Epithelial cell of prostate (primary cell): ENCODE results near the gene LYPLA2.

Source experiments
- DNase-seq: peaks from one replicate; pipeline ENCODE4 v3.0.0-alpha.2; 2011; ENCODE audit warnings: low read depth, low spot score
- H3K27ac ChIP-seq: fragments of 450-650 bp; 2 replicates; pipeline ENCODE4 v1.5.1; 2017; ENCODE audit warnings: mild to moderate bottlenecking

LYPLA2 gene

DNA sequence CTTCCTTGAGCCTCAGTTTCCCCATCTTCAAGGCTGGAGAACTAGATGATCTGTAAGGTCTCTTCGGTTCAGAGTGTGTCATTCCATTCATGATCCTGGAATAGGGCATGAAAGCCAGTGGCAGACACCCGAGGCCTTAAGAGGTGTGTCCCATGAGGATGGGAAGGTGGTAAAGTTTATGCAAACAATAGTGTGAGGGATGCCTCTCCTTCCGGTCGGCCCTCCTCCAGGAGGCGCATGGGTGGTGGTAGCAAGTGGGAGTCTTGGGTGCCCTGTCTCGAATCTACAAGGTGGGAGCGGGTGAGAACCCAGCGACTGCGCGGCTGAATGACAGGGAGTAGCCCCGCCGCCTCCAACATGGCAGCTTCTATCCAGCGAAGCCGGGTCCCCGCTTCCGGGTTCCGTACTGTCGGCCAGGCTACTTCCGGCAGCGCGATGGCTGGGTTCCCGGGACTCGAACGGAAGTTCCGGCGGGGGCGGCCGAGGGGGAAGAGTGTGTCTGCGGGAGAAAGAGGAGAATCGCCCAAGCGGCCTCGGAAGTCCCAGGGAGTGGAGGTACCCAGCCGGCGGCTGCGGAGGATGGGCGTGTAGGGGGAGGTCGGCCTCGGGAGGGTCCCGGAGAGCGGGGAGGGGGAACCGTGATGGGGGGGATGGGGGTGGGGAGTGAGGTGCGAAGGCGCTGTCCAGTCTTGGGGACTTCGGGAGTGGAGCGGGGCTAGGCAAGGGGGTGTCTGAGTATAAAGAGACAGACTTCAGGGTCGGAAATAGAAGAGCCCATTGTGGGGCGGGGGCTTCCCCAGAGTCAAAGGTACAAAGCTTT, at the start of gene LYPLA2:
TSS of gene LYPLA2 (plus strand) at position 450 of the 820 bp plus-strand sequence. CDS start 1,538 bp downstream, outside the sequence.
- DNase-seq: no peak

GRCh38 chr1:23741609-23742008, 49.3 kb upstream of the LYPLA2 start:
- no peak for DNase-seq
- H3K27ac ChIP-seq: no peak overlapping the region

More for the DNA sequence above, at the start of gene LYPLA2:
- H3K27ac ChIP-seq: peak within 1 kb of the TSS; percentile 87

DNA sequence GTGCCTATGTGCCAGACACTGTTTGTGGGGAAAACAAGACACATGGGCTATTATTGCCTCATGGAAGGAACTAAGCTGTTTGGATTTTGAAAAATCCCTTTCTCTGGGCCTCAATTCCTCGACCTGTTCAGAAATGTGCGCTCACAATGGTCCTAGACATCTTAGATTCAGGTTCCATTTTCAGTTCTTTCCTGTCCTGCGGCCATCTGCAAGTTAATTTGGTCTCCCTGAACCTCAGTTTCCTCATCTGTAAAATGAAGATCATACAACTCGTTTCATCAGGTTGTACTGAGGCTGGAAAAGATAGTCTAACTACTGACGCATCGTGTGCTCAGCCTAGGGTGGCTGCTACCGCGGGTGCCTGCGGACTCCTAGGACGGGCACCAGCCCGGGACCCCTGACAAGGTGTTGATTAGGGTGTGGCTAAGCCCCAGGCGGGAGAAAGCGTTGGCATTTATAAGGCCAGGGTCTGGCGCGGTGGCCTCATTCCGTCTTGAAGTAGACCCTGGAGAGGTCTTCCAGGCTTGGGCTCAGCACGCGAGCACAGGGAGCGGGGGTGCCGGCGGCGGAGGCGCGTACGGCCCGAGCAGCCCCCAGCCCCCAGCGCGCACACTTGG, 48.2 kb upstream of the LYPLA2 start:
- DNase-seq: no peak
- peak overlapping the region; percentile 80 for H3K27ac ChIP-seq

DNA sequence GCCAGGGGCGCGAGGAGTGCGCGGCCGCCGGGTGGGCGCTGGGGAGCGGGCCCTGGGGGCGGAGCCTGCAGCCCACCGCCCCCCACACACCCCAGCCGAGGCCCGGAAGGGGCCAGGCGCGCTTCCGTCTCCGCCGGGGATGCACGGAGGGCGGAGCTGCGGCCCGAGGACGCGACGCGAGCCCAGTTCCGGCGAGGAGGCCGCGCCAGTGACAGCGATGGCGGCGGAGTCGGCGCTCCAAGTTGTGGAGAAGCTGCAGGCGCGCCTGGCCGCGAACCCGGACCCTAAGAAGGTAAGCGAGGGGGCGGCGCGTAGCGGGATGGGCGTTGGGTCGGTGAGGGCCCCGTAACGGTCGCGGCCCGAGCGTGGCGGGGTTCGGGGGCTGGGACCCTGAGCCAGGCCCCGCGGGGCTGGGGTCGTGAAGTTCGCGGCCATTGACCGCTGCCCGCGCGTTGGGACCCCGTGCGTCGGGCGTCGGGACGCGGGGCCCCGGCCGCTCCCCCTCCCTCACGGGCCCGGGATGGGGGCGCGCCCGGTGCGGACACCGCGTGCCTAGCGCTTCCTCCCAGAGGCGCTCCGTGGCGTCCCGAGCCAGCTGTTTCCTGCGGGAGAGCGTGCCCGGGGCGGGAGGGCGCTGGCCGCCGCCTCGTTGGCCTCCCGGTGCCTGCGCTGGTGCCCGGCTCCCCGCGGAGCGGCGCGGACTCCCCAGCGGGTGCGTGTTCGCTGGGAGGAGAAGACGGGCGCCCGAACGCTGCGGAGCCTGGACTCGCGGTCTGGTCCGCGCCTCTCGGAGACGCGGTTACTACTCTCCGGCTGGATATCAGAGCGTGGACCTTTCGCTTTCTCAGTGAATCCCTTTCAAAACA, 47.4 kb upstream of the LYPLA2 start, which contains the start of gene ELOA:
TSS of gene ELOA (plus strand) at position 185 of the 866 bp plus-strand sequence. CDS start at position 218, 33 bp downstream.
- DNase-seq: no peak
- peak within 1 kb of the TSS; percentile 80 for H3K27ac ChIP-seq

DNA sequence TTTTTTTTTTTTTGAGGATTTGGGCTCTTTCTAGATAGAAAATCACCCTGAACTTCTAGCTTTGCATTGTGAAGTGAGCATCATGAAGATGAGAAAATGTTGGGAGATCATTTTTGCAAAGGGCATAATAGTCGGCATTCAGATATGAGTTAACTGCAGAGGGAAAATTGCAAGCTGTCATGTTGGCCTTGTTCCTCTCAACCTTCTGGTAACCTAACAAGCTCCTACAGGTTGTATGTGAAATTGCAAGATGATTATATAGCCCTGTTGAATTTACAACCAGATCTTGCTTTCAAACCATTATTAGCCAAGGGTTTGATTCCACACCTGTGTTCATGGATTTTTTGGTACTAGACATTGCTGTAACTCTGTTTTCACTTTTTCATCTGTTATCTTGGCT, 45.4 kb upstream of the LYPLA2 start:
- no peak for DNase-seq
- peak overlapping the region; percentile 80 for H3K27ac ChIP-seq

- H3K27ac ChIP-seq: no peak overlapping the region
- no peak for DNase-seq
These were observed 42.9 kb upstream of the LYPLA2 start for GRCh38 chr1:23748016-23748415.

GRCh38 chr1:23751050-23751814, 39.7 kb upstream of the LYPLA2 start:
- no peak for DNase-seq
- H3K27ac ChIP-seq: no peak overlapping the region

DNA sequence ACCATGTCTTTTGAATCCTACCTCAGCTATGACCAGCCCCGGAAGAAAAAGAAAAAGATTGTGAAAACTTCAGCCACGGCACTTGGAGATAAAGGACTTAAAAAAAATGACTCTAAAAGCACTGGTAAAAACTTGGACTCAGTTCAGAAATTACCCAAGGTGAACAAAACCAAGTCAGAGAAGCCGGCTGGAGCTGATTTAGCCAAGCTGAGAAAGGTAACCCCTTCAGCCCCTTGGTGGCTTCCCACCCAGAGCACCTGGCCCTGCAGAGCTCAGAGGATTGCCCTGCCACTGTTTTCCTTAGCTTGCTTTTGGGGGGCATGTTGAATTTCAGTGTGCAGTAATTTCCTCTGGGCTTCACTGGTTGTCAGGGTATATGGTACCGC, 39.1 kb upstream of the LYPLA2 start:
- no peak for DNase-seq
- no peak overlapping the region for H3K27ac ChIP-seq

DNA sequence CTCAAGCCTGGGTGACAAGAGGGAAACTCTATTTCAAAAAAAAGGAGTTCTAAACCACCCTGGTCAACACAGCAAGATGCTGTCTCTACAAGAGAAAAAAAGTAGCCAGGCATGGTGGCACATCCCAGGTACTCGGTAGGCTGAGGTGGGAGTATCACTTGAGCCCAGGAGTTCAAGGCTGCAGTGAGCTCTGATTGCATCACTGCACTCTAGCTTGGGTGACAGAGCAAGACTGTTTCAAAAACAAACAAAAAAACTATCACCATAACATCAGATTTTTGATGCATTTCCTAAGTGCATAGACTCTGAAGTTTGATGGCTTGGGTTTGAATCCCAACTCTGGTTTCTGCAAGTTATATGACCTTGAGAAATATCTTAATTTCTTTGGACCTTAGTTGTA, 38.0 kb upstream of the LYPLA2 start:
- no peak for DNase-seq
- no peak overlapping the region for H3K27ac ChIP-seq

DNA sequence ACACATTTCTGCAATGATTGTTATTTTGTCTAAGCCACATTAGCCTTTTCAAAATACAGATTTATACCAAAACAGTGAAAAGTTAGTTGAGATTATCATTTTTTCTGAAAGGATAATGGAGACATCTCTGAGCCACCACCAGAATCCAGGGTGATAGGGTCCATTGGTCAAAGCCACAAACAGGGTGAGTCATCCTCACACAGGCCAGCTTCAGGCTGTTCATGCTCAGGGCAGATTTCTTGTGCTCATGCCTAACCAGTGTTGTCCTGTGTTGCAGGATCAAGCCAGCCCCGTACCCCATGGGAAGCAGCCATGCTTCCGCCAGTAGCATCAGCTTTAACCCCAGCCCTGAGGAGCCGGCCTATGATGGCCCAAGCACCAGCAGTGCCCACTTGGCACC, 34.3 kb upstream of the LYPLA2 start:
- DNase-seq: no peak
- H3K27ac ChIP-seq: no peak overlapping the region

GRCh38 chr1:23757812-23758211, 33.1 kb upstream of the LYPLA2 start:
- H3K27ac ChIP-seq: no peak overlapping the region

DNA sequence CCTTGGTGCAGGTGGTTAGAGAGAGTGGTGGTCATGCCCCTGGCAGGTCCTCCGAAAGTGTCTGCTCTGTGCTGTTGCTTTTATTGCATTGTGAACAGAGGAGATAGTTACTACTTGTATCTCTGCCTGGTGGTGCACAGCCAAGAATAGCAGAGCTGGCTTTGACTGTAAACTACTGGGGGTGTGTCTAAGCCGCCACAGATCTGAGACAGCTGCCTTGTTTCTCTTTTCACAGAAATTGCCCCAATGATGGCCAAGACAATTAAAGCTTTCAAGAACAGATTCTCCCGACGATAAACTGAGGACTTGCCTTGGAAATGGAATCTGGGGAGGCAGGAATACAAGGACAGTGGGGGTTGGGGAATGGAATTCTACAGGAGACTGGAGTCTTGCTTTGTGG, 31.7 kb upstream of the LYPLA2 start:
- no peak for DNase-seq
- no peak overlapping the region for H3K27ac ChIP-seq

More at GRCh38 chr1:23757812-23758211, 33.1 kb upstream of the LYPLA2 start:
- DNase-seq: no peak

- H3K27ac ChIP-seq: no peak overlapping the region
- no peak for DNase-seq
These were observed 27.8 kb upstream of the LYPLA2 start for GRCh38 chr1:23763041-23763577.

DNA sequence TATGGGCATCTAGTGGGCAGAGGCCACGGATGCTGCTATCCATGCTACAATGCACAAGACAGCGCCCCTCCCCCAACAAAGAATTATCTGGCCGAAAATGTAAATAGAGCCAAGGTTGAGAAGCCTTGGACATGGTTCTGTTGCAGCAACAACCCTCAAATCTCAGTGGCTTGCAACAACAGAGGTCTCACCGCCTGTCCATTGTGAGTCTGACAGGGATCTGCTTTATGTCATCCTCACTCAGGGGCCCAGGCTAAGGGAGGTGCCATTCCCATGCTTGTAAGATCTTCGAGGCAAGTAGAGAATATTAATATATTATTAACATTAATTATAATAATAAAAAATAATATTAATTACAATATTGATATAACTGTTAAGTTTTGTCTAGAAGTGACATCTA, 22.2 kb upstream of the LYPLA2 start:
- no peak for DNase-seq

GRCh38 chr1:23772049-23772853, 18.7 kb upstream of the LYPLA2 start:
- no peak overlapping the region for H3K27ac ChIP-seq
- DNase-seq: no peak

More for the DNA sequence above, 22.2 kb upstream of the LYPLA2 start:
- H3K27ac ChIP-seq: no peak overlapping the region

DNA sequence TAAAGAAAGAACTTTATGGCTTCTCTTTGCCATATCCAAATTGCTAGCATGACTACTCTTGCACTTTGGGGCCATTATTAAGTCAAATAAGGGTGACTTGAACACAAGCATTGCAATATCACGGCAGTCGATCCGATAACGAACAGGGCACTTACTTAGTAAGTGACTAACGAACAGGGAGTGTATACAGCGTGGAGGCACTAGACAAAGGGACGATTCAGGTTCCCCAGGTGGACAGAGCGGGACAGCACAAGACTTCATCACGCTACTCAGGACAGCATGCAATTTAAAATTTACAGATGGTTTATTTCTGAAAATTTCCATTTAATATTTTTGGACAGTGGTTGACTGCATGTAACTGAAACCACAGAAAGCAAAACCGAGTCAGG, 18.1 kb upstream of the LYPLA2 start:
- no peak overlapping the region for H3K27ac ChIP-seq

GRCh38 chr1:23774174-23774880, 16.6 kb upstream of the LYPLA2 start:
- H3K27ac ChIP-seq: no peak overlapping the region
- no peak for DNase-seq

More for the DNA sequence above, 18.1 kb upstream of the LYPLA2 start:
- DNase-seq: no peak

- DNase-seq: no peak
- H3K27ac ChIP-seq: no peak overlapping the region
These were observed 14.7 kb upstream of the LYPLA2 start for GRCh38 chr1:23776217-23776616.
